ENCODE data around the gene CFAP97. TPM values are rescaled to one million over a fixed set of nuclear protein-coding genes. Genes with fewer than 3 reads are reported as not detected.
A peak's percentile ranks its signal among the peaks of the same experiment; 100 is the strongest.

Gene CFAP97
- total and polyA plus RNA-seq, 9 of the 15 experiments (the other 6 are each of a cell fraction or from before 2014, with no cell fraction given), result 17.3 to 57.8 (median 44.4) TPM

DNA sequence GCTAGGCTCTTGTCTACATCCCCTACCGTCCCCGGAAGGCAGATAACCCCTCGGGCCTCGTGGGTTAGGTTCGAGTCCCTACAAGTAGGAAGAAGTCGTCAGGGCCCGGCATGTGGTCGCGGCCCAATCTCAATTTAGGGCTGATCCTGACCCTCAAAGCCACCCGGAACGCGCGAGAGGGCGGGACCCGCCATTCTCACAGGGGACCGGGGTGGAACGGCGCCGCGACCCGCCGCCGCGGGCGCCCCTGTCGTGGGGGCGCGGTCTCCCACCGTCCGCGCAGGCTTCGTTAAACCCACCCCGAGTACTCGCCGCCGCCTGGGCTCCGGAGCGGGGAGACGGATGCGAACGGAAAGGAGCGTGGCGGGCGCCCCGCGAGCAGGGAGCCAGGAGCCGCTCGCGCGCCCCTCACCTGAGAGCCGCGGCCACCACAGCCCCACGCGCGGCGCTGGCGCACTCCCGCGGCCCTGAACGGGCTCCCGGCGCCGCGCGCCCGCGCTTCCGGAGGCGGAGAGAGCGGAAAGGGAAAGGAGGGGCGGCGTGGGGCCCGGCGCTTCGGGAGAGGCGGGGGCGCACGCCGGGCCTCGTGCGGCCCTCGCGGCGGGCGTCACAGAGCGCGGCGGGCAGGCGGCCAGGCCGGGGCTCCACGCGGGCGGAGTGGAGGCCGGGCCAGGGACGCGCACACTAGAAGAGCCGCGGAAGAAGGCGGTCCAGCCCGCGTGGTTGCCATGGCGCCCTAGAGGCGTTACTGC, at the start of gene CFAP97 (continued):
- TF ChIP-seq ZNF311 (CRISPR knock-in tag; IDR thresholded peaks at IDR 0.05) (no peak), STAT5A (IDR thresholded peaks at IDR 0.05; ENCODE audit: borderline replicate concordance, low read length) (no peak), ETV1 (tag; conservative IDR thresholded peaks at IDR 0.05; ENCODE audit: low read depth) (0 out of 2 replicates have a peak, but pooled peaks have one; percentile 31), PHF20 (IDR thresholded peaks at IDR 0.05; ENCODE audit: partially characterized antibody) (no peak), ZNF347 (CRISPR knock-in tag; IDR thresholded peaks at IDR 0.05; ENCODE audit: low read depth) (no peak), ZNF766 (CRISPR knock-in tag; conservative IDR thresholded peaks at IDR 0.05) (peak; percentile 52; the same call in 1 of the 2 replicates), BRF1 (IDR thresholded peaks at IDR 0.05; ENCODE audit: borderline replicate concordance, extremely low read depth, insufficient read length) (no peak), SMARCC2 (IDR thresholded peaks at IDR 0.05; ENCODE audit: low read depth) (no peak), ZNF121 (CRISPR knock-in tag; conservative IDR thresholded peaks at IDR 0.05) (no peak), ZNF12 (CRISPR knock-in tag; IDR thresholded peaks at IDR 0.05) (no peak), KLF10 (CRISPR knock-in tag; IDR thresholded peaks at IDR 0.05) (no peak), ZNF224 (CRISPR knock-in tag; IDR thresholded peaks at IDR 0.05) (no peak), ZNF444 (CRISPR knock-in tag; IDR thresholded peaks at IDR 0.05) (no peak), BCL6 (CRISPR knock-in tag; IDR thresholded peaks at IDR 0.05) (no peak)
- TF ChIP-seq, protein P1, sequence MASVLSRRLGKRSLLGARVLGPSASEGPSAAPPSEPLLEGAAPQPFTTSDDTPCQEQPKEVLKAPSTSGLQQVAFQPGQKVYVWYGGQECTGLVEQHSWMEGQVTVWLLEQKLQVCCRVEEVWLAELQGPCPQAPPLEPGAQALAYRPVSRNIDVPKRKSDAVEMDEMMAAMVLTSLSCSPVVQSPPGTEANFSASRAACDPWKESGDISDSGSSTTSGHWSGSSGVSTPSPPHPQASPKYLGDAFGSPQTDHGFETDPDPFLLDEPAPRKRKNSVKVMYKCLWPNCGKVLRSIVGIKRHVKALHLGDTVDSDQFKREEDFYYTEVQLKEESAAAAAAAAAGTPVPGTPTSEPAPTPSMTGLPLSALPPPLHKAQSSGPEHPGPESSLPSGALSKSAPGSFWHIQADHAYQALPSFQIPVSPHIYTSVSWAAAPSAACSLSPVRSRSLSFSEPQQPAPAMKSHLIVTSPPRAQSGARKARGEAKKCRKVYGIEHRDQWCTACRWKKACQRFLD (CRISPR knock-in tag; IDR thresholded peaks at IDR 0.05), result peak; percentile 79; the same call in 1 of the 2 replicates
- TF ChIP-seq, protein P2, sequence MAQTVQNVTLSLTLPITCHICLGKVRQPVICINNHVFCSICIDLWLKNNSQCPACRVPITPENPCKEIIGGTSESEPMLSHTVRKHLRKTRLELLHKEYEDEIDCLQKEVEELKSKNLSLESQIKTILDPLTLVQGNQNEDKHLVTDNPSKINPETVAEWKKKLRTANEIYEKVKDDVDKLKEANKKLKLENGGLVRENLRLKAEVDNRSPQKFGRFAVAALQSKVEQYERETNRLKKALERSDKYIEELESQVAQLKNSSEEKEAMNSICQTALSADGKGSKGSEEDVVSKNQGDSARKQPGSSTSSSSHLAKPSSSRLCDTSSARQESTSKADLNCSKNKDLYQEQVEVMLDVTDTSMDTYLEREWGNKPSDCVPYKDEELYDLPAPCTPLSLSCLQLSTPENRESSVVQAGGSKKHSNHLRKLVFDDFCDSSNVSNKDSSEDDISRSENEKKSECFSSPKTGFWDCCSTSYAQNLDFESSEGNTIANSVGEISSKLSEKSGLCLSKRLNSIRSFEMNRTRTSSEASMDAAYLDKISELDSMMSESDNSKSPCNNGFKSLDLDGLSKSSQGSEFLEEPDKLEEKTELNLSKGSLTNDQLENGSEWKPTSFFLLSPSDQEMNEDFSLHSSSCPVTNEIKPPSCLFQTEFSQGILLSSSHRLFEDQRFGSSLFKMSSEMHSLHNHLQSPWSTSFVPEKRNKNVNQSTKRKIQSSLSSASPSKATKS (CRISPR knock-in tag; IDR thresholded peaks at IDR 0.05), result no peak
- TF ChIP-seq, protein P3, sequence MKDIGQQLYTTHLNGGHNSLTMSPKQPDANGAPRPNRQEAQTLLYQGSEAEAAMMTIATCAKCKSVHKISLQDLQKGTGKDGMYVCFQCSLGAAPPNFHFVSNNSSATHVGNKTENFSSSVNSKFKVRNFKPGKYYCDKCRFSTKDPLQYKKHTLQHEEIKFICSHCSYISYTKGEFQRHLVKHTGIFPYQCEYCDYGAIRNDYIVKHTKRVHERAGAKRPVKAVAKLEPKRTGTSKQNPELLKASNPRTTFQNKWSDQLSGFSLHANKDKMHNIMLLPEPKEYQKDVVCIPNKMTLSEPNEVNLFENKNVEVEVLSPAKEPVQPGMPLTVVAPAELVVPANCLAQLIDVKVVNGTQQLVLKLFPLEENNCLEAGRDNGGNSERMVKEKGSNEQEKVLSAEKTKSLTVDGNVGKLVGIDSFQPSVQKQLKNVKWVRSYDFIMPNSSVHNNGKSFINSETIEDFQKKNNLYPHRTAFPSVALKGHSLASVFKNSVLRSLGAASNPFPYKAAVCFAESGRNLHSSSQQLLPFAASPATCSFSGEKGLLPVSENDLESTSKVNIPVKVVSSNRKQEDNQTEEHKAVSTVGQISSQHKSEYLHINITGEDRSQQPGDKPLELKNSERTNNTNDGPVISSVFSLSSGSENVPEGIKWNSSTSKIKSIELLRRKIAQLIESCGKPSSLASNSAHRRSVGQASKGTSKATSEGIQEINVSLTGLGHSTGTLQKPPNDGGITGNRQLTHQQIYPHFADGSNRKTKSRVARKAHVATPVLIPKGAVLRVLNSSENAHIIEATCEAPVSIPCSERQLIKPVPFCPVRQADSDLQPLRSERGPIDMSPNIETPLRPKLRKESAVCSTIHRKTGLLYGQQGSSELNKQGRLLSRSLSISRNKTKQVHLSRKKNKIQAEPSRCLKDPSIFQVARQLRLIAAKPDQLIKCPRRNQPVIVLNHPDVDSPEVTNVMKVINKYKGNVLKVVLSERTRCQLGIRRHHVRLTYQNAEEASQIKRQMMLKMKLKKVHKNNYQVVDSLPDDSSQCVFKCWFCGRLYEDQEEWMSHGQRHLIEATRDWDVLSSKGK (CRISPR knock-in tag; IDR thresholded peaks at IDR 0.05), result no peak
- TF ChIP-seq, protein P4, sequence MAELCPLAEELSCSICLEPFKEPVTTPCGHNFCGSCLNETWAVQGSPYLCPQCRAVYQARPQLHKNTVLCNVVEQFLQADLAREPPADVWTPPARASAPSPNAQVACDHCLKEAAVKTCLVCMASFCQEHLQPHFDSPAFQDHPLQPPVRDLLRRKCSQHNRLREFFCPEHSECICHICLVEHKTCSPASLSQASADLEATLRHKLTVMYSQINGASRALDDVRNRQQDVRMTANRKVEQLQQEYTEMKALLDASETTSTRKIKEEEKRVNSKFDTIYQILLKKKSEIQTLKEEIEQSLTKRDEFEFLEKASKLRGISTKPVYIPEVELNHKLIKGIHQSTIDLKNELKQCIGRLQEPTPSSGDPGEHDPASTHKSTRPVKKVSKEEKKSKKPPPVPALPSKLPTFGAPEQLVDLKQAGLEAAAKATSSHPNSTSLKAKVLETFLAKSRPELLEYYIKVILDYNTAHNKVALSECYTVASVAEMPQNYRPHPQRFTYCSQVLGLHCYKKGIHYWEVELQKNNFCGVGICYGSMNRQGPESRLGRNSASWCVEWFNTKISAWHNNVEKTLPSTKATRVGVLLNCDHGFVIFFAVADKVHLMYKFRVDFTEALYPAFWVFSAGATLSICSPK (IDR thresholded peaks at IDR 0.05; ENCODE audit: borderline replicate concordance), result no peak
